Airway epithelial cell (primary cell): ENCODE measurements around the gene NPHP4. TPM values are rescaled to one million over a fixed set of nuclear protein-coding genes. Genes with fewer than 3 reads are reported as not detected.

Source experiments
- total RNA-seq: library from RNA; depleted of rRNA; stranded (reverse); fragments of >200 nt; gene quantifications from 2 replicates; pipeline ENCODE4 v1.2.3, GENCODE V29; 2015

NPHP4 gene
- 6.2 and 7.0 TPM in 2 replicates for total RNA-seq

DNA sequence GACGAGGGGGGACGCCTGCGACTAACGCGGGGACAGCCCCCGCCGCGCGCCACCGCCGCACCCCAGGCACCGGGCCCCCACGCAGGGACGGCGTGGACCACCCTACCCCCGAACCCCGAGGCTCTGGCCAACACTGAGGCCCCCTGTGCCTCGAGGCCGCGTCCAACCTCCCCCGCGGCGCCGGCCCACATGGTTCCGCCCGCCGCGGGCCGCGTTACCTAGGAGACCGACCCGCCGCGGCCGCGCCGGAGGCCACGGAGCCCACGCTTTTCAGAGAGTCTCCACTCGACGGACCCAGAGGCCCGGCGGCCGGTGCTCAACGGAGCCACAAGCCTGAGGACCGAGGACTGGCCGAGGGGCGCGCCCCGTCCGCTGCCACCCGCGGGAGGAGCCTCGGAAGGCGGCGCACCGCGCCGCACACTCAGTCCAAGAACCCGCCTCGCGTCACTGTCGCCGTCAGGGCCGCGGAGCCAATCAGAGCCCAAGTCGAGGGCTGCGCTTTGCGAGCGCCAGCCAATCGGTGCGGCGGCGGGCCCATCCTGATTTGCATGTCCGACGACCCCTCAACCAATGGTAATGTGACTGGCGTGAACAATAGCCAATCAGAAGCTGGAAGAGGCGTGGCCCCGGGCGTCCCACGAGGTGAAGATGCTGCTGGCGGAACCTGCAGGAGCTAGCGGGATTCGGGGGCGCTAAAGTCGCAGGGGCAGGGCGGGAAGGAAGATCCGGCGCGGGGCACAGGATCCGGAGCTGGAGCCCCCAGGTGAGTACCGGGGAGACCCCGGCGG lies at the start of gene NPHP4:
TSS of gene NPHP4 (minus strand) at position 400 of the 788 bp plus-strand sequence. CDS start 6,136 bp downstream, outside the sequence.

Other genes with a start within 250 kb of the NPHP4 start
- 2.0 and 2.3 TPM in 2 replicates for gene KCNAB2, start 53.5 kb upstream of the NPHP4 start, total RNA-seq
- 0.07 TPM in 1 of 2 replicates, not detected in the other for gene CHD5, start 187.9 kb upstream of the NPHP4 start, total RNA-seq
- 226 TPM in 2 replicates for gene RPL22, start 207.2 kb upstream of the NPHP4 start, total RNA-seq
- 3.7 and 5.1 TPM in 2 replicates for gene RNF207, start 213.7 kb upstream of the NPHP4 start, total RNA-seq
- gene ICMT, start 243.5 kb upstream of the NPHP4 start, total RNA-seq: 59.0 and 82.4 TPM in 2 replicates